ENCODE results near the gene COG2.
A peak's percentile ranks its signal among the peaks of the same experiment; 100 is the strongest.

- TF ChIP-seq CTCF (optimal IDR thresholded peaks at IDR 0.05 in 1 of 3, IDR thresholded peaks at IDR 0.05 in 1 of 3, conservative IDR thresholded peaks at IDR 0.05 in 1 of 3; ENCODE audit: extremely low read depth in 1 of 3, insufficient read depth in 2 of 3, low read length in 3 of 3), result peak; percentile 90 to 99 (median 99)
- no peak for TF ChIP-seq EZH2 (IDR thresholded peaks at IDR 0.05; ENCODE audit: low read length)
Observed at GRCh38 chr1:230642263-230642959, at the start of gene COG2.

Measured in keratinocyte (primary cell).